CD4-positive, alpha-beta memory T cell (primary cell): ENCODE measurements around the gene RCOR2. TPM values are rescaled to one million over a fixed set of nuclear protein-coding genes. Genes with fewer than 3 reads are reported as not detected.
A peak's percentile ranks its signal among the peaks of the same experiment; 100 is the strongest.
"Not testable (repeated sequence)": the region's sequence is repeated elsewhere in the genome, so short reads cannot be mapped to it uniquely, and the experiment has no call there.

Experiments used
- CTCF ChIA-PET: fragments of 350-600 bp; sonication (Branson Sonifier 250); formaldehyde crosslinking; loops from one replicate; lab custom pipeline; 2021; ENCODE audit warnings: inconsistent platforms; ENCODE audit not compliant: partially characterized antibody; lab: Charles Lee
- POLR2A ChIA-PET: fragments of 350-600 bp; sonication (Branson Sonifier 250); formaldehyde crosslinking; loops from one replicate; lab custom pipeline; 2021; ENCODE audit not compliant: partially characterized antibody; lab: Charles Lee
- DNase-seq, 5 donors: peaks; one replicate each; pipeline versions ENCODE4 v3.0.0 to v3.0.0-alpha.2; 2020 to 2022; ENCODE audit warnings: mixed read lengths in 1 of 5
- H3K27ac ChIP-seq: one replicate; pipeline ENCODE4 v1.7.0; 2013; ENCODE audit warnings: low read depth, low read length
- H3K27me3 ChIP-seq: 2 replicates; pipeline ENCODE4 v1.7.0; 2013; ENCODE audit warnings: mild to moderate bottlenecking, low read length, moderate library complexity; ENCODE audit not compliant: insufficient read depth
- H3K36me3 ChIP-seq: 2 replicates; pipeline ENCODE4 v1.7.0; 2013; ENCODE audit warnings: mild to moderate bottlenecking, low read length, moderate library complexity; ENCODE audit not compliant: insufficient read depth
- H3K4me1 ChIP-seq: 2 replicates; pipeline ENCODE4 v1.7.0; 2013; ENCODE audit warnings: mild to moderate bottlenecking, low read length, moderate library complexity; ENCODE audit not compliant: insufficient read depth
- H3K4me3 ChIP-seq, 2 donors: one replicate each; pipeline ENCODE4 v1.7.0; 2013; ENCODE audit warnings: low read length in 2 of 2, mild to moderate bottlenecking in 1 of 2
- H3K9me3 ChIP-seq, 2 donors: one replicate each; pipeline ENCODE4 v1.7.0; 2013; ENCODE audit warnings: low read length in 2 of 2, control low read depth in 1 of 2; ENCODE audit not compliant: control insufficient read depth in 1 of 2
- H3K27ac Mint-ChIP-seq, 7 donors: one replicate each; pipeline ENCODE4 v1.8.0; 2020 to 2021; ENCODE audit warnings: mixed read lengths in 7 of 7, mild to moderate bottlenecking in 6 of 7, inconsistent platforms in 3 of 7, moderate library complexity in 3 of 7
- H3K27me3 Mint-ChIP-seq, 2 donors: one replicate each; pipeline ENCODE4 v1.8.0; 2020 to 2021; ENCODE audit warnings: mixed read lengths in 2 of 2
- H3K36me3 Mint-ChIP-seq, 2 donors: one replicate each; pipeline ENCODE4 v1.8.0; 2020 to 2021; ENCODE audit warnings: mixed read lengths in 2 of 2, inconsistent platforms in 1 of 2, mild to moderate bottlenecking in 1 of 2
- H3K4me1 Mint-ChIP-seq, 4 donors: one replicate each; pipeline ENCODE4 v1.8.0; 2020 to 2021; ENCODE audit warnings: mixed read lengths in 4 of 4, mild to moderate bottlenecking in 1 of 4
- H3K4me3 Mint-ChIP-seq, 8 donors: one replicate each; pipeline ENCODE4 v1.8.0; 2020 to 2021; ENCODE audit warnings: mixed read lengths in 8 of 8, mild to moderate bottlenecking in 7 of 8, moderate library complexity in 6 of 8, inconsistent platforms in 3 of 8
- H3K9me3 Mint-ChIP-seq, 8 donors: one replicate each; pipeline ENCODE4 v1.8.0; 2020 to 2021; ENCODE audit warnings: mixed read lengths in 8 of 8, mild to moderate bottlenecking in 5 of 8, inconsistent platforms in 3 of 8, moderate library complexity in 1 of 8
- intact Hi-C: fragments of 100-400 bp; cut with micrococcal nuclease; formaldehyde crosslinking; loops from one replicate; pipeline ENCODE4 v1.15.1; 2023
- polyA plus RNA-seq, 2 donors: library from polyadenylated mRNA; unstranded; fragments of 300-500 nt; fragmentation: Illumina TruSeq; gene quantifications; one replicate each; pipeline ENCODE4 v1.2.3, GENCODE V29; 2021
- total RNA-seq, 2 experiments: library from RNA; stranded (reverse); gene quantifications; one replicate each; pipeline ENCODE4 v1.2.3, GENCODE V29; 2021

RCOR2 gene
- total and polyA plus RNA-seq, 4 experiments from 2014 or later, result not detected

DNA sequence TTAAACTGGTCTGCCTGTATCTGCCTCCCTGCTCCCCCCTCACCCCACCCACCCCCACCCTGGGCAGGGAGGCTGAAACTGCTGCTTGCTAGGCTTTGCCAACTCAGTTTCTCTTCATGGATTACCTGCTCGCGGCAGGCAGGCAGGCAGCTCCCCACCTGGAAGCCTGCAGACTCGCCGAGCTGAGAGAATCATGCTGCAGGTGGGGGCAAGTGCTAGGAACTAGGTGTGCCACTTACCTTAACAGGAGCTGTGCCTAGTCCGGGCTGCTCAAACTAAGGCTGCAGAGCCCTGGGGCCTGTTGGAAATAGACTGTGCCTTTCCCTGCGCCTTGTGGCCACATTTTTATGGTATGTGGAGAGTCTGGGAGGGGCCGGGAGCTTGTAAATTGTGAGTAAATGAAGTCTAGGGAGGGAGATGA lies 47.8 kb downstream of the RCOR2 start:
- Mint-ChIP-seq H3K36me3 (peaks cover 4 to 13% of the 10 kb centered on the region in 2 donors), H3K9me3 (no peaks in the 10 kb centered on the region), H3K27ac (peak overlapping the region; percentile 84 to 93 (median 86)), H3K27me3 (no peaks in the 10 kb centered on the region), H3K4me1 (peaks cover 59 to 91% (median 79%) of the 10 kb centered on the region in 4 donors), H3K4me3 (peak overlapping the region; percentile 26 to 86 (median 82))
- Histone ChIP-seq H3K36me3 (no peaks in the 10 kb centered on the region), H3K4me1 (peaks cover 90% of the 10 kb centered on the region), H3K27me3 (no peaks in the 10 kb centered on the region), H3K27ac (peak overlapping the region; percentile 43), H3K9me3 (no peaks in the 10 kb centered on the region), H3K4me3 (peak overlapping the region in 1 of 2 donors; percentile 39)
- ChIA-PET CTCF (interaction anchor here (1.1 to 4.9 kb wide), 2 partner anchors 31 to 77 kb away, joined by 3 to 37 read pairs; partner anchors contain the start of gene MARK2), POLR2A (interaction anchor here (0.6 to 3.0 kb wide), 5 partner anchors 8 to 30 kb away, joined by 3 to 28 read pairs (median 4); partner anchors contain the start of gene MARK2)
- no peak for DNase-seq
- intact Hi-C loops, result no loop called here

DNA sequence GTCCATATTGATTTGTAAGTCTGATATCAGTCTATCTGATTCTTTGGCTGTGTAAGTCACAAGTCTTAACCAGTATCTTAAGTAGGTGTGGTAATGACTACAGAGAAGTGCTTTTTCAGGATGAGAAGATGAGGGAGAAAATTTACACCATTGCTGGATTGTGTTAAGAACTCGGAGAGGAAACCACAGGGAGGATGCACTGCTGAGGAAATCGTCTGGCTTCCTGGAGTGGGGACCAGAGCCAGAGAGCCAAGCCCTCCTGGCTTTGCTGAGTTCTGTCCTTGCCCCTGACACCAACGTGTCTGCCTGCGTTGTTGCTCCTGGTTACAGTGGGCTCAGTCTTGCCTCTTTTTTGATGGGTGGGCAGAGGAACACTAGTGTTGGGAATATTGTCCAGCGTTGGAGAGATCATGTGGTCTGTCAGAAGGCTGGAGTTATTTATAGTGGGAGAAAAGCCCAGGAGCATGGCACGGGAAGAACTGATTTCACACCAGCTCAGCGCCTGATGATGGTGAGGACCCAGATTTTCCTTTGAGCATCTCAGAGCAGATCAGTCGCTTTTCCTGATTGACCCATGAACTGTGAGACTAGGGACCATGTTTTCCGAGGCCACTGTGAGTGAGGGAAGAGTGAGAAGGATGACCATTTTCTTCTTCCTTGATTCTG lies 48.4 kb downstream of the RCOR2 start:
- H3K27ac ChIP-seq, result peak overlapping the region; percentile 24
- H3K27ac Mint-ChIP-seq, result peak overlapping the region; percentile 59 to 95 (median 84)
- H3K27me3 ChIP-seq, result no peaks in the 10 kb centered on the region
- no peaks in the 10 kb centered on the region for H3K9me3 ChIP-seq
- peak overlapping the region in 7 of 8 donors; percentile 45 to 86 (median 70) for H3K4me3 Mint-ChIP-seq
- H3K4me1 Mint-ChIP-seq, result peaks cover 58 to 87% (median 76%) of the 10 kb centered on the region in 4 donors
- DNase-seq, result no peak
- peaks cover 4 to 11% of the 10 kb centered on the region in 2 donors for H3K36me3 Mint-ChIP-seq
- no peaks in the 10 kb centered on the region for H3K27me3 Mint-ChIP-seq
- no peak overlapping the region for H3K4me3 ChIP-seq
- no peaks in the 10 kb centered on the region for H3K9me3 Mint-ChIP-seq
- H3K36me3 ChIP-seq, result no peaks in the 10 kb centered on the region
- ChIA-PET CTCF (interaction anchor here (4.9 kb wide), 1 partner anchor 30 kb away, joined by 37 read pairs; the partner anchor contains the start of gene MARK2), POLR2A (interaction anchor here (0.6 to 3.0 kb wide), 5 partner anchors 8 to 29 kb away, joined by 3 to 28 read pairs (median 5); partner anchors contain the start of gene MARK2)
- intact Hi-C loops, result no loop called here
- peaks cover 86% of the 10 kb centered on the region for H3K4me1 ChIP-seq

DNA sequence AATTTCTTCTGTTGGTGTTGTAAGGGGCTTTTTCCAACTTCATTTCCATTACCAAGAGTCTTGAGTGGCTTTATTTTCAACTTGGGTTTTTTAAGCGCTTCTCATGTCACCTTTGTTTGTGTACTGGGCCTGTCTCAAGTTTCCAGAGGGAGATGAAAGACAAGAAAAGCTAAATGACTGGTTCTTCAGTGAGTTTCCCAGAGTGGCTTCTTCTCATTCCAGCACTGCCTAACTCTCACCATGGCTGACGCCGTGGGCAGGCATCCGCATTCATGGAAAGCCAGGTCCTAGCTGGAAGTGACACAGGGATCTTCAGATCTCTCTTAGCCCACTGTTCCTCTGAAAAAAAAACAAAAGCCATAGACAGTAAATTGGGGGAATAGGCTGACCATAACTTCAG lies 49.5 kb downstream of the RCOR2 start:
- H3K27me3 ChIP-seq, result no peaks in the 10 kb centered on the region
- peak overlapping the region in 3 of 8 donors; percentile 15 to 50 (median 31) for H3K4me3 Mint-ChIP-seq
- peaks cover 88% of the 10 kb centered on the region for H3K4me1 ChIP-seq
- ChIA-PET CTCF (interaction anchor here (1.1 to 4.9 kb wide), 7 partner anchors 12 to 78 kb away, joined by 3 to 37 read pairs (median 6); partner anchors contain the start of gene MARK2), POLR2A (interaction anchor here (0.7 to 6.8 kb wide), 6 partner anchors 10 to 75 kb away, joined by 3 to 46 read pairs (median 4); partner anchors contain the start of gene MARK2)
- H3K9me3 Mint-ChIP-seq, result no peaks in the 10 kb centered on the region
- no peak overlapping the region for H3K4me3 ChIP-seq
- H3K9me3 ChIP-seq, result no peaks in the 10 kb centered on the region
- peak overlapping the region; percentile 30 for H3K27ac ChIP-seq
- H3K36me3 Mint-ChIP-seq, result peaks cover 4 to 16% of the 10 kb centered on the region in 2 donors
- H3K27me3 Mint-ChIP-seq, result no peaks in the 10 kb centered on the region
- H3K4me1 Mint-ChIP-seq, result peaks cover 63 to 87% (median 78%) of the 10 kb centered on the region in 4 donors
- H3K27ac Mint-ChIP-seq, result peak overlapping the region in 6 of 7 donors; percentile 22 to 85 (median 80)
- intact Hi-C loops, result loop anchor here (2.0 kb wide), 1 partner anchor 29 kb away; the partner anchor contains the start of gene MARK2
- DNase-seq, result no peak
- H3K36me3 ChIP-seq, result no peaks in the 10 kb centered on the region

DNA sequence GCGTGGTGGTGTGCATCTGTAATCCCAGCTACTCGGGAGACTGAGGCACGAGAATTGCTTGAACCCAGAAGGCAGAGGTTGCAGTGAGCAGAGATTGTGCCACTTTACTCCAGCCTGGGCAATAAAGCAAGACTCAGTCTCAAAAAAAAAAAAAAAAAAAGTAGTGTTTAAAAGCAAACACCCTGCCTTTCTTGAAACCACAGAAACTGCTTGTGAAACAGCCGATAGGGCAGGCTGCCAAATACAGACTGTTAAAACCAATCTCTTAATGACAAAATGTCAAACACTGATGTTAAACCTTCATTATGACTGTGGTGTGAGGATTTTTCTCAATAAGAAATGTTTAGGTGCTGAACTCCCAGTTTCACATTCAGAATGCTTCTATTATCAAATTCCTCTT lies 50.8 kb downstream of the RCOR2 start:
- CTCF ChIA-PET, result interaction anchor here (0.9 to 4.9 kb wide), 8 partner anchors 10 to 80 kb away, joined by 3 to 37 read pairs (median 7); partner anchors contain the start of gene MARK2
- peak overlapping the region; percentile 4 to 79 (median 66) for H3K4me3 Mint-ChIP-seq
- DNase-seq, result peak; percentile 76 to 88 (median 82)
- intact Hi-C loops, result loop anchor here (1.0 to 2.0 kb wide), 2 partner anchors 22 to 27 kb away; partner anchors contain the start of gene MARK2
- H3K4me1 Mint-ChIP-seq, result peaks cover 59 to 83% (median 75%) of the 10 kb centered on the region in 4 donors
- peaks cover 4 to 18% of the 10 kb centered on the region in 2 donors for H3K36me3 Mint-ChIP-seq
- Histone ChIP-seq H3K4me3 (no peak overlapping the region), H3K27ac (peak overlapping the region; percentile 30), H3K9me3 (no peaks in the 10 kb centered on the region), H3K27me3 (no peaks in the 10 kb centered on the region), H3K4me1 (peaks cover 81% of the 10 kb centered on the region), H3K36me3 (no peaks in the 10 kb centered on the region)
- POLR2A ChIA-PET, result interaction anchor here (0.9 to 6.8 kb wide), 9 partner anchors 10 to 119 kb away, joined by 3 to 46 read pairs (median 5); partner anchors contain the start of gene MARK2
- no peaks in the 10 kb centered on the region for H3K27me3 Mint-ChIP-seq
- no peaks in the 10 kb centered on the region for H3K9me3 Mint-ChIP-seq
- peak overlapping the region; percentile 81 to 92 (median 85) for H3K27ac Mint-ChIP-seq

DNA sequence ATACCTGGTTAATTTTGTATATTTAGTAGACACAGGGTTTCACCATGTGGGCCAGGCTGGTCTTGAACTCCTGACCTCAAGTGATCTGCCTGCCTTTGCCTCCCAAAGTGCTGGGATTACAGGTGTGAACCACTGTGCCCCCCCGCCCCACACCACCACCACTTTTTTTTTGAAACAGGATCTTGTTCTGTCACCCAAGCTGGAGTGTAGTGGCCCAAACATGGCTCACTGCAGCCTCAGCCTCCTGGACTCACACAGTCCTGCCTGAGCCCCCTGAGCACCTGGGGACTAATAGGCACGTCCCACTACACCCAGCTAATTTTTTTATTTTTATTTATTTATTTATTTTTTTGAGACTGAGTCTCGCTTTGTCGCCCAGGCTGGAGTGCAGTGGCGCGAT lies 53.3 kb downstream of the RCOR2 start:
- ChIA-PET CTCF (interaction anchor here (0.7 to 4.3 kb wide), 4 partner anchors 10 to 82 kb away, joined by 3 to 24 read pairs (median 8); no protein-coding TSS in a partner anchor), POLR2A (interaction anchor here (1.0 to 6.8 kb wide), 5 partner anchors 9 to 25 kb away, joined by 3 to 46 read pairs (median 5); partner anchors contain the start of gene MARK2)
- H3K9me3 ChIP-seq, H3K36me3 ChIP-seq, H3K27ac ChIP-seq, intact Hi-C loops, DNase-seq, H3K4me3 ChIP-seq, H3K4me3 Mint-ChIP-seq, H3K27me3 Mint-ChIP-seq, H3K27me3 ChIP-seq, H3K9me3 Mint-ChIP-seq: not testable (repeated sequence)
- peak overlapping the region in 2 of 7 donors; percentile 36 to 77 for H3K27ac Mint-ChIP-seq
- peaks cover 7 to 24% of the 10 kb centered on the region in 2 donors for H3K36me3 Mint-ChIP-seq
- peaks cover 40 to 71% (median 57%) of the 10 kb centered on the region in 4 donors for H3K4me1 Mint-ChIP-seq
- H3K4me1 ChIP-seq, result peaks cover 59% of the 10 kb centered on the region

DNA sequence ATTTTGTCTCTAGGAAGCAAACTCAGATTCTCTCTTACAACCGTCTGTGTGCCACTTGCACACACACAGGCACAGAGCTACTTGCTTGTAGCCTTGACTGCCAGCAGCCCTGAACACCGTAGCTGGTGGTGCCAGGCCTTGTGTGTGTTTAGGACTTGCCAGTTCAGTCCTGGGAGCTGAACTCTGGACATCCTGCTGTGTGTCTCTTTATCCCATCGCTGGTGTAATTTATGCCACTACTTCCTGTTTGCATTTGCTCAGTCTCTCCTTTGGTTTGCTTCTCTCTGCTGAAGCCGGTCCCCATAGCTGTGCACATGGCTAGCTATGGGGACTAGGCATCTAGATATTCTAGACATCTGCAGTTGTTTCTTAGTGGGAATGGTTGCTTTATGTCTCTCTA lies 54.0 kb downstream of the RCOR2 start:
- Mint-ChIP-seq H3K4me1 (peaks cover 36 to 66% (median 52%) of the 10 kb centered on the region in 4 donors), H3K4me3 (peak overlapping the region in 7 of 8 donors; percentile 23 to 74 (median 36)), H3K36me3 (peaks cover 3 to 25% of the 10 kb centered on the region in 2 donors), H3K27me3 (no peaks in the 10 kb centered on the region), H3K27ac (peak overlapping the region; percentile 58 to 92 (median 77)), H3K9me3 (no peaks in the 10 kb centered on the region)
- H3K27me3 ChIP-seq, result no peaks in the 10 kb centered on the region
- CTCF ChIA-PET, result interaction anchor here (0.7 to 4.3 kb wide), 8 partner anchors 7 to 82 kb away, joined by 3 to 24 read pairs (median 4); no protein-coding TSS in a partner anchor
- no peak overlapping the region for H3K27ac ChIP-seq
- no peak overlapping the region for H3K4me3 ChIP-seq
- H3K36me3 ChIP-seq, result no peaks in the 10 kb centered on the region
- POLR2A ChIA-PET, result interaction anchor here (0.6 to 6.8 kb wide), 8 partner anchors 10 to 83 kb away, joined by 3 to 46 read pairs (median 4); partner anchors contain the start of gene MARK2
- intact Hi-C loops, result no loop called here
- H3K9me3 ChIP-seq, result no peaks in the 10 kb centered on the region
- H3K4me1 ChIP-seq, result peaks cover 59% of the 10 kb centered on the region
- DNase-seq, result peak in 1 of 5 donors; percentile 13
